ENCODE data around the gene NEK2. TPM values are rescaled to one million over a fixed set of nuclear protein-coding genes. Genes with fewer than 3 reads are reported as not detected.
"Not testable (repeated sequence)": the region's sequence is repeated elsewhere in the genome, so short reads cannot be mapped to it uniquely, and the experiment has no call there.

Gene NEK2
- total RNA-seq, 1 experiment from 2014 or later, result 50.2 TPM

GRCh38 chr1:211693911-211694310, 18.5 kb upstream of the NEK2 start:
- intact Hi-C loops (cut with micrococcal nuclease); H3K79me2 ChIP-seq (ENCODE audit: insufficient read depth, low read length); H3K4me2 ChIP-seq (ENCODE audit: low read length); POLR2A ChIA-PET; H4K20me1 ChIP-seq (ENCODE audit: insufficient read depth); H3K9ac ChIP-seq (ENCODE audit: low read length); BruUV-seq (replicated peaks); H3K9me2 ChIP-seq (ENCODE audit: insufficient read depth); H3K27ac ChIP-seq (ENCODE audit: low read depth, low read length); H3K4me3 ChIP-seq (replicated peaks in 1 of 2; ENCODE audit: low read depth in 1 of 2, low read length in 2 of 2); DNase-seq (ENCODE audit: low read depth, low spot score); H2AFZ ChIP-seq (ENCODE audit: low read depth, low read length, poor library complexity, severe bottlenecking); RAD21 ChIA-PET (ENCODE audit: low non-redundant PET in 1 of 2, low total read pairs in 2 of 2, uncharacterized antibody in 2 of 2, unreplicated experiment in 2 of 2); H3K9me3 ChIP-seq (ENCODE audit: control insufficient read depth in 1 of 2, insufficient read depth in 1 of 2, low read depth in 1 of 2, low read length in 2 of 2); H3K27me3 ChIP-seq (ENCODE audit: insufficient read depth, low read length); H3K36me3 ChIP-seq (ENCODE audit: control insufficient read depth in 1 of 2, insufficient read depth in 2 of 2, low read length in 2 of 2); ATAC-seq; H3K4me1 ChIP-seq (ENCODE audit: control insufficient read depth in 1 of 2, insufficient read depth in 2 of 2, low read length in 2 of 2): not testable (repeated sequence)
- CTCF ChIA-PET, result interaction anchor here (1.6 kb wide), 1 partner anchor 13 kb away, joined by 3 read pairs; no protein-coding TSS in a partner anchor

GRCh38 chr1:211688421-211688820, 13.0 kb upstream of the NEK2 start:
- no peak overlapping the region for H3K4me3 ChIP-seq (replicated peaks in 1 of 2; ENCODE audit: low read depth in 1 of 2, low read length in 2 of 2)
- ChIA-PET POLR2A (no interaction called here), CTCF (no interaction called here), RAD21 (ENCODE audit: low non-redundant PET in 1 of 2, low total read pairs in 2 of 2, uncharacterized antibody in 2 of 2, unreplicated experiment in 2 of 2) (no interaction called here)
- H3K27ac ChIP-seq (ENCODE audit: low read depth, low read length), result no peak overlapping the region
- no peaks in the 10 kb centered on the region for H4K20me1 ChIP-seq (ENCODE audit: insufficient read depth)
- H3K9me2 ChIP-seq (ENCODE audit: insufficient read depth), result no peaks in the 10 kb centered on the region
- no peaks in the 10 kb centered on the region for H3K4me1 ChIP-seq (ENCODE audit: control insufficient read depth in 1 of 2, insufficient read depth in 2 of 2, low read length in 2 of 2)
- no peaks in the 10 kb centered on the region for H3K79me2 ChIP-seq (ENCODE audit: insufficient read depth, low read length)
- H2AFZ ChIP-seq (ENCODE audit: low read depth, low read length, poor library complexity, severe bottlenecking), result no peak overlapping the region
- ATAC-seq (no peak), DNase-seq (ENCODE audit: low read depth, low spot score) (no peak)
- TF ChIP-seq POLR2AphosphoS5 (IDR thresholded peaks at IDR 0.05; ENCODE audit: low read depth, low read length), result no peak
- no peak for TF ChIP-seq ZNF274 (IDR thresholded peaks at IDR 0.05; ENCODE audit: low read depth, low read length)
- no peak for TF ChIP-seq SIN3A (IDR thresholded peaks at IDR 0.05; ENCODE audit: low read depth)
- TF ChIP-seq, protein P1, sequence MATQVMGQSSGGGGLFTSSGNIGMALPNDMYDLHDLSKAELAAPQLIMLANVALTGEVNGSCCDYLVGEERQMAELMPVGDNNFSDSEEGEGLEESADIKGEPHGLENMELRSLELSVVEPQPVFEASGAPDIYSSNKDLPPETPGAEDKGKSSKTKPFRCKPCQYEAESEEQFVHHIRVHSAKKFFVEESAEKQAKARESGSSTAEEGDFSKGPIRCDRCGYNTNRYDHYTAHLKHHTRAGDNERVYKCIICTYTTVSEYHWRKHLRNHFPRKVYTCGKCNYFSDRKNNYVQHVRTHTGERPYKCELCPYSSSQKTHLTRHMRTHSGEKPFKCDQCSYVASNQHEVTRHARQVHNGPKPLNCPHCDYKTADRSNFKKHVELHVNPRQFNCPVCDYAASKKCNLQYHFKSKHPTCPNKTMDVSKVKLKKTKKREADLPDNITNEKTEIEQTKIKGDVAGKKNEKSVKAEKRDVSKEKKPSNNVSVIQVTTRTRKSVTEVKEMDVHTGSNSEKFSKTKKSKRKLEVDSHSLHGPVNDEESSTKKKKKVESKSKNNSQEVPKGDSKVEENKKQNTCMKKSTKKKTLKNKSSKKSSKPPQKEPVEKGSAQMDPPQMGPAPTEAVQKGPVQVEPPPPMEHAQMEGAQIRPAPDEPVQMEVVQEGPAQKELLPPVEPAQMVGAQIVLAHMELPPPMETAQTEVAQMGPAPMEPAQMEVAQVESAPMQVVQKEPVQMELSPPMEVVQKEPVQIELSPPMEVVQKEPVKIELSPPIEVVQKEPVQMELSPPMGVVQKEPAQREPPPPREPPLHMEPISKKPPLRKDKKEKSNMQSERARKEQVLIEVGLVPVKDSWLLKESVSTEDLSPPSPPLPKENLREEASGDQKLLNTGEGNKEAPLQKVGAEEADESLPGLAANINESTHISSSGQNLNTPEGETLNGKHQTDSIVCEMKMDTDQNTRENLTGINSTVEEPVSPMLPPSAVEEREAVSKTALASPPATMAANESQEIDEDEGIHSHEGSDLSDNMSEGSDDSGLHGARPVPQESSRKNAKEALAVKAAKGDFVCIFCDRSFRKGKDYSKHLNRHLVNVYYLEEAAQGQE (IDR thresholded peaks at IDR 0.05; ENCODE audit: low read depth), result no peak
- no peak for TF ChIP-seq YY1 (IDR thresholded peaks at IDR 0.05; ENCODE audit: extremely low read depth, insufficient replicate concordance, low read depth, low read length)
- no peak for TF ChIP-seq EZH2 (IDR thresholded peaks at IDR 0.05)
- BruUV-seq (replicated peaks), result no TSS peak
- H3K4me2 ChIP-seq (ENCODE audit: low read length), result no peak overlapping the region
- intact Hi-C loops (cut with micrococcal nuclease), result loop anchor here (10.0 kb wide), 1 partner anchor 626 kb away; no protein-coding TSS in a partner anchor
- no peaks in the 10 kb centered on the region for H3K9me3 ChIP-seq (ENCODE audit: control insufficient read depth in 1 of 2, insufficient read depth in 1 of 2, low read depth in 1 of 2, low read length in 2 of 2)
- no peak overlapping the region for H3K9ac ChIP-seq (ENCODE audit: low read length)
- H3K36me3 ChIP-seq (ENCODE audit: control insufficient read depth in 1 of 2, insufficient read depth in 2 of 2, low read length in 2 of 2), result no peaks in the 10 kb centered on the region
- H3K27me3 ChIP-seq (ENCODE audit: insufficient read depth, low read length), result no peaks in the 10 kb centered on the region
